Suprapubic skin (tissue), 4 donors: ENCODE measurements around the gene TMC3.

Experiments
- CTCF ChIP-seq, 2 donors: fragments of 200-600 bp in 1 of 2; fragments of 450-650 bp in 1 of 2; sonication (generic) in 1 of 2; IDR thresholded peaks; one replicate each; pipeline ENCODE4 v1.5.1; 2016 to 2019; ENCODE audit warnings: antibody characterized with exemption in 2 of 2, mild to moderate bottlenecking in 1 of 2, moderate library complexity in 1 of 2
- EP300 ChIP-seq: sonication (generic); formaldehyde crosslinking; IDR thresholded peaks from one replicate; pipeline ENCODE4 v1.6.1; 2017; ENCODE audit warnings: antibody characterized with exemption
- POLR2A ChIP-seq, 2 donors: fragments of 450-650 bp; IDR thresholded peaks; one replicate each; pipeline ENCODE4 v1.6.1; 2017; ENCODE audit warnings: antibody characterized with exemption in 2 of 2, mild to moderate bottlenecking in 2 of 2, moderate library complexity in 2 of 2
- POLR2AphosphoS5 ChIP-seq, 3 donors: sonication (generic); formaldehyde crosslinking; IDR thresholded peaks; one replicate each; pipeline ENCODE4 v1.6.1; 2017; ENCODE audit warnings: antibody characterized with exemption in 3 of 3

- TF ChIP-seq EP300 (no peak), POLR2A (IDR thresholded peaks at IDR 0.05) (no peak), POLR2AphosphoS5 (IDR thresholded peaks at IDR 0.05) (no peak), CTCF (IDR thresholded peaks at IDR 0.05) (no peak)
Measured at GRCh38 chr15:81347910-81348309, 26.1 kb downstream of the TMC3 start.
